SU-DHL-6 (cell line): ENCODE results near the gene RHOH.

Experiments
- EZH2phosphoT487 ChIP-seq: fragments of 200-600 bp; sonication (generic), shearing (Covaris generic); conservative IDR thresholded peaks from 2 replicates; pipeline ENCODE4 v1.6.1; 2018; ENCODE audit warnings: mild to moderate bottlenecking, antibody characterized with exemption, low read length, moderate library complexity, mixed read lengths
- TF ChIP-seq, protein P1 (sequence below): fragments of 200-600 bp; sonication (generic); IDR thresholded peaks from one replicate; pipeline ENCODE4 v1.5.1; 2017; ENCODE audit warnings: antibody characterized with exemption, mild to moderate bottlenecking, low read length, moderate library complexity; ENCODE audit not compliant: insufficient read depth, poor library complexity, severe bottlenecking

DNA sequence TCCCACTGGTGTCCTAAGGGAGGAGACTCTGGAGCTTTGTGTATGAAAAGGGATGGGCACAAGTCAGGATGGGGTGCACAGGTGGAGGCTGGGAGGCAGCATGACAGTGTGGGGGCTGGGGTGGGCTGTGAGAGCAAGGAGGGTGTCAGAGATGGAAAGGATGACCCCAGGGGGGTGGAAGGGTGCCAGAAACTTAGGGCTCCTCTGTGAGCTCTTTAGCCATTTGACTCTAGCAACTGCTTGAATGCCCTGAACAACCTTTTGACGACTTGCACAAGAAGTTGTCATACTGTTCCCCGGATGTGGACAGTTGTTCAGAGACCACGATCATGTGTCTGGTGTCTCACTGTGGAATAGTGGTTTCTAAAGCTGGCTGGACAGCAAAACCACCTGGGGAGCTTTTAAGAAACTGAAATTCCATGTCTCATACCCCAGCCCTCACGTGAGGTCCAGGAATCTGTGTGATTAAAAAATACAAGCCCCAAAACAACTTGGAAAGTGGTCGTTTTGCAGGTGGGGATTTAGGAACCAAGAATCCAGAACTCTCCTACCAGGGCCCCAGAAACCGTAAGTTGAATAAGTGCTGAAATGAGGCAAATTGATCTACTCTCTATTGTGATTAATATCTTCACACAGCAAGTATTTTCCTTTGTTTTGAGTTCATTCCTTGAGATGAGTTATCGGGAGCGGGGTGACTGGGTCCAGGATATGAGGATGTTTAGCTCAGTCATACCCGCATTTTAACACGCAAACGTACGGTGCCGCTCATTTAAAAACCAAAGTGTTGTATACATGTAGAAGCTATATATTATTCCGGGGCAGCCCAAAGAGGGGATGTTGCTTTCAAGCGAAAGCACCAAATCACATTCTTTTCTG lies 3.4 kb downstream of the RHOH start:
- TF ChIP-seq, protein P1, sequence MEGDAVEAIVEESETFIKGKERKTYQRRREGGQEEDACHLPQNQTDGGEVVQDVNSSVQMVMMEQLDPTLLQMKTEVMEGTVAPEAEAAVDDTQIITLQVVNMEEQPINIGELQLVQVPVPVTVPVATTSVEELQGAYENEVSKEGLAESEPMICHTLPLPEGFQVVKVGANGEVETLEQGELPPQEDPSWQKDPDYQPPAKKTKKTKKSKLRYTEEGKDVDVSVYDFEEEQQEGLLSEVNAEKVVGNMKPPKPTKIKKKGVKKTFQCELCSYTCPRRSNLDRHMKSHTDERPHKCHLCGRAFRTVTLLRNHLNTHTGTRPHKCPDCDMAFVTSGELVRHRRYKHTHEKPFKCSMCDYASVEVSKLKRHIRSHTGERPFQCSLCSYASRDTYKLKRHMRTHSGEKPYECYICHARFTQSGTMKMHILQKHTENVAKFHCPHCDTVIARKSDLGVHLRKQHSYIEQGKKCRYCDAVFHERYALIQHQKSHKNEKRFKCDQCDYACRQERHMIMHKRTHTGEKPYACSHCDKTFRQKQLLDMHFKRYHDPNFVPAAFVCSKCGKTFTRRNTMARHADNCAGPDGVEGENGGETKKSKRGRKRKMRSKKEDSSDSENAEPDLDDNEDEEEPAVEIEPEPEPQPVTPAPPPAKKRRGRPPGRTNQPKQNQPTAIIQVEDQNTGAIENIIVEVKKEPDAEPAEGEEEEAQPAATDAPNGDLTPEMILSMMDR: no peak
- no peak for TF ChIP-seq EZH2phosphoT487
